ENCODE results near the gene FAM120A. TPM values are rescaled to one million over a fixed set of nuclear protein-coding genes. Genes with fewer than 3 reads are reported as not detected.

The FAM120A gene
- total RNA-seq, 2 experiments from 2014 or later: 116 to 117 TPM

DNA sequence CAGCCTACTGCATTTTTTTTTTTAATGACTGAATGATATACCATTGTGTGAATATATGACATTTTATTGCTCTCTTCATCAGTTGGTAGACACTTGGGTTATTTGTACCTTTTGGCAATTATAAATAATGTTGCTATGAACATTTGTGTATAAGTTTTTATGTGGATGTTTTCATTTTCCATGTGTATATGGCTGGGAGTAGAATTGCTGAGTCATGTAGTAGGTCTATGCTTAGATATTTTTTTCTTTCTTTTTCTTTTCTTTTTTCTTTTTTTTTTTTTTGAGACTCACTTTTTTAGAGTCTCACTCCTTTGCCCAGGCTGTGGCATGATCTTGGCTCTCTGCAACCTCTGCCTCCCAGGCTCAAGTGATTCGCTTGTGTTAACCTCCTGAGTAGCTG, 34.8 kb downstream of the FAM120A start:
- Mint-ChIP-seq H3K27me3 (no peaks in the 10 kb centered on the region), H3K4me1 (peaks cover 22% of the 10 kb centered on the region), H3K9me3 (no peaks in the 10 kb centered on the region), H3K36me3 (peaks cover 43% of the 10 kb centered on the region), H3K27ac (peak overlapping the region; percentile 32), H3K4me3 (no peak overlapping the region)
- POLR2A ChIA-PET: no interaction called here
- ATAC-seq (ENCODE audit: low read depth) (no peak), DNase-seq (no peak)

DNA sequence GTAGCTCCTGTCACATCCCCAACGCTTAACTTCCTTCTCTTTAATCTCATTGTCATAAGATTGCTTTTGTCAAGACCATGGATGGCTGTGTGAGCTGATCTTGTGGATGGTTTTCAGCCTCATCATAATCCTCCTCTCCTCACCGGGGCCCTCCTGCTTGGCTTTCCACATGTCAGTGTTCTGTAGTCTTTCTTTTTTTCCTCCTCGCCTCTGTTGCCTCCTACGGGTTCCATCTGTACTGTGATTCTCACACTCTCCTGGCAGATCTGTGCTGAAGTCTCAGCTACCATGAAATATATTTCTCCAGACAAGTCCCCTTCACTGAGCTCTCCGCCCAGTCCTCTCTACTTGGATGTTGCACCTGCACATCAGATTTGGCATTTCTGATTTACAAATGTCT, 36.8 kb downstream of the FAM120A start:
- Mint-ChIP-seq H3K27ac (no peak overlapping the region), H3K9me3 (no peaks in the 10 kb centered on the region), H3K4me3 (no peak overlapping the region), H3K4me1 (peaks cover 24% of the 10 kb centered on the region), H3K27me3 (no peaks in the 10 kb centered on the region), H3K36me3 (peaks cover 40% of the 10 kb centered on the region)
- DNase-seq (no peak), ATAC-seq (ENCODE audit: low read depth) (no peak)
- POLR2A ChIA-PET: no interaction called here

DNA sequence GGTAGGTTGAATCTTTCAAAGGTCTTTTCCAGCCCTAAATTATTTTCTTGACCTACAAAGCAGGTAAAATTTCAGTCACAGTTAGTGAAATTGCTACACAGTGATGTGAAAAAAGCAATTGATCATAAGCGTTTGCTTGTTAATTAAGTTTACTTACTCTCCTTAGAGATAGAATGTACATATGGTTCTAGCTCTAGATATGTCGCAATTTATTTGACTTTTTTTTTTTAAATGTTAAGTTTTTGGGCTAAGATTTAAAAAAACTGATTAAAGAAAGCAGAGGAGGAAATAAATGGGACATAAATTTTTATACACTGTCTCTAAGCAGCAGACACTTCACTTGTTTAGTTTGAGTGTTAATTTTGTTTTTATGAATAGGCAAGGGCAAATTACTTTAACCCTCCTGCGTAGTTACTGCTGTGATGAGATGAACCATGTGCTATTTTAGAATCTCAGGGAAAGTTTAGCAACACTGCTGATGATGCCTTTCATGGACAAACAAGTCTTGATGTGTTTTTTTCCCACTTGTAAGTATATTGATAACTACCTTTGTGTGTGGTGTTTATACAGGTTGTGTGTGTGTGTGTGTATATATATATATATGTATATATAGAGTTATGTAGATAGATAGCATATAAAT, 40.2 kb downstream of the FAM120A start:
- Mint-ChIP-seq H3K27ac (no peak overlapping the region), H3K4me1 (peaks cover 20% of the 10 kb centered on the region), H3K27me3 (no peaks in the 10 kb centered on the region), H3K36me3 (peaks cover 35% of the 10 kb centered on the region), H3K4me3 (no peak overlapping the region), H3K9me3 (no peaks in the 10 kb centered on the region)
- no peak for ATAC-seq (ENCODE audit: low read depth)
- POLR2A ChIA-PET: no interaction called here
- no peak for DNase-seq

DNA sequence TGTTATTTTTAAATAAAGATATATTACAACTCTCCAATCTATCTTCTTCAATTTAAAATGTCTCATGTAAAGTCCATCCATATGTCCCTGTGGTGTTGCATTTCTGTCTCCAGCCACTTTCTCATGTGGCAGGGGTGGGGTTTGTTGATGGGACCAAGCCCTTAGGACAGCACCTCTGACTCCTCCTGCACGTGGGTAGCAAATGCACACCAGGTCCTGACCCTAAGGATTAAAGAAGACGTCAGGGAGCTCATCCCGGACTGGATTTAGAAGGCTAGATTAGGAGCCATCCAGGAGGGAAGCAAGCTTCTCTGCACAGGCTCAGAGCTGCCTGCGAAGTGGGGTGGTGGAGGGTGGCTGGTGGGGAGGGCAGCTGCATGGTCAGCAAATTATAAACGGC, 40.8 kb downstream of the FAM120A start:
- ATAC-seq (ENCODE audit: low read depth): no peak
- Mint-ChIP-seq H3K27me3 (no peaks in the 10 kb centered on the region), H3K9me3 (no peaks in the 10 kb centered on the region), H3K4me1 (peaks cover 18% of the 10 kb centered on the region), H3K4me3 (no peak overlapping the region), H3K27ac (no peak overlapping the region), H3K36me3 (peaks cover 35% of the 10 kb centered on the region)
- POLR2A ChIA-PET: no interaction called here
- no peak for DNase-seq

DNA sequence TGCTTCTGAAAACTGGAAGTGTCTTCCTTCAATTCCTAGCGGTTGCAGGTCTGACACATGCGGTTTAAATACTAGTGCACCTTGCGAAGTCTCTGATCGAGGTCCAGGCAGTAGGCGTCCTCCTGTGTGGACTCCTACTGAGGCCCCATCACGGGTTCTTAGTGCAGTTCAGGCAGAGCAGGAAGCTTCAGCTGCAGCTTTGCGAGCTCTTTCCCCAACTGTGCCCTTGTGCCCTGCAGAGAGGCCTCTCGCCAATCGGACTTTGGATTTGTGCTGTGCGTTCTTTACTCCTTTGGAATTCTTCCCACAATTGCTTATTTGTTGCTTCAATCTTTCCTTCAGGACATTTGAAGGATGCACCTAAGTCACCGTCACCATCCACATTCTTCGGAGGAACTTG, 42.5 kb downstream of the FAM120A start:
- POLR2A ChIA-PET: no interaction called here
- DNase-seq (no peak), ATAC-seq (ENCODE audit: low read depth) (no peak)
- Mint-ChIP-seq H3K9me3 (no peaks in the 10 kb centered on the region), H3K36me3 (peaks cover 34% of the 10 kb centered on the region), H3K4me1 (peaks cover 8% of the 10 kb centered on the region), H3K27me3 (no peaks in the 10 kb centered on the region), H3K4me3 (no peak overlapping the region), H3K27ac (no peak overlapping the region)

DNA sequence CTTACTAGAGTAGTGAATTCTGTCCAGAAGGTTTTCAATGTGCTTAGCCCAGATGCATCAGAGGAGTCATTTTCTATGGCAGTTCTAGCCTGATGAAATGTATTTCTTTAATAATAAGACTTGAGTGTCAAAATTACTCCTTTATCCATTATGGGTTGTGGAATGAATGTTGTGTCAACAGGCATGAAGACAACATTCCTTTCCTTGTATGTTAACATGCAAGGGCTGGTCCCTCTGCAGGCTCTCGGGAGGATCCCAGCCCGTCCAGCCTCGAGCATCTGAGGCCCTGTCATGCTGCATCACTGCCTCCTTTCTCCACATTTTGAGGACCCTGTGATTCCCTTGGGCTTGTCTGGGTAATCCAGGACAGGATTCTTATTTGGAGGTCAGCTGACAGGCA, 44.8 kb downstream of the FAM120A start:
- Mint-ChIP-seq H3K27ac (no peak overlapping the region), H3K36me3 (peaks cover 45% of the 10 kb centered on the region), H3K4me1 (peaks cover 20% of the 10 kb centered on the region), H3K9me3 (no peaks in the 10 kb centered on the region), H3K27me3 (no peaks in the 10 kb centered on the region), H3K4me3 (no peak overlapping the region)
- POLR2A ChIA-PET: interaction anchor here (1.2 kb wide), 1 partner anchor 43 kb away, joined by 3 read pairs; the partner anchor contains the start of gene FAM120AOS
- ATAC-seq (ENCODE audit: low read depth) (no peak), DNase-seq (no peak)

DNA sequence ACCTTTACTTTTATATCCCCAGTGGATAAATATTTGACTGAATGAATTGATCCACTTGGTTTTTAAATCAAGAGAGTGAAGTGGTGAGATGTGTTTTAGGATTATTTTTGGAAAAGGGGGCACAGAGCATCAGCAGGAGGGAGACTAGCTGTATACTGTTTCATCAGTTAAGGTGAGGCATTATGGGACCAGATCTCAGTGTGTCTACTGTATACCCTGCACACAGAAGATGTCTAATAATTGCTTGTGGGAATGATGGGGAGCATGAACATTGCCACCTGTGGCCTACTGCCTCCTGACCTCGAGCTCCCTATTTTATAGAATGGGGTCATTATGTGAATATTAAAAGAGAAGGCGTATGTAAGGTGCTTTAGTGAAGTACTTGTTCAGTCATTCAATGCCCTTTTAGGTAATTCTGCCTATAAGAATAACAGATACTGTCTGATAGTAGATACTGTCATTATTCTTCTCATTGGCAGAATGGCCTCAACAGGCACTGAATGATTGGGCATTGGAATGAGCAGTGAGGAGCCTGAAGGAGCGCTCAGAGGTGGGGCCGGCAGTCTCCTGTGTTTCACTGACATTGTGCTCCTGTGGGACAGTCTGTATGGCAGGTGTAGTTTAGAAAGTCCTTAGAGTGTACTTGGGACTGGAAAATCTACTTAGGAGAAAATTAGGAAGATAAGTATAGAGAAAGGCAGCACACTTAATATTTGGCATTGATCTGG, 49.2 kb downstream of the FAM120A start:
- POLR2A ChIA-PET: no interaction called here
- Mint-ChIP-seq H3K4me1 (peaks cover 32% of the 10 kb centered on the region), H3K36me3 (peaks cover 59% of the 10 kb centered on the region), H3K27ac (peak overlapping the region; percentile 86), H3K27me3 (no peaks in the 10 kb centered on the region), H3K4me3 (peak overlapping the region; percentile 80), H3K9me3 (no peaks in the 10 kb centered on the region)
- DNase-seq (no peak), ATAC-seq (ENCODE audit: low read depth) (no peak)

DNA sequence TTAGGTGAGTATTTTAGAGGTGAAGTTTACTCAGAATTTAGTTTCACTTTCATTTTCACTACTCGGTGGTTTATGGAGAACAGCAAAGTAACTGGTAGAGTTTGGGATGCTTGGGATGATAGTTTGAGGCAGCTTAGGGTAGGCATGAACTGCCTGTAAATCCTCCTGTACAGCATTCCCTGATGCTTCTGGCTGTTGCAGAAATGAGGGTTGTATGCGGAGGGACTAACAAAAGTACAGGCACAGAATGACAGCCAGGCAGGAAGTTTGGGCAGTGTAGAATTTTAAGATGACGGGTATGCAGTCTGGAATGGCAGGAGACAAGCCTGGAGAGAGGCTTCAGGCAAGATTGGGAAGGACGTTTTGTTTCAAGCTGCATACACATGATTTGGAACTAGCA, 49.9 kb downstream of the FAM120A start:
- POLR2A ChIA-PET: no interaction called here
- Mint-ChIP-seq H3K9me3 (no peaks in the 10 kb centered on the region), H3K27ac (peak overlapping the region; percentile 86), H3K4me3 (peak overlapping the region; percentile 80), H3K4me1 (peaks cover 35% of the 10 kb centered on the region), H3K36me3 (peaks cover 62% of the 10 kb centered on the region), H3K27me3 (no peaks in the 10 kb centered on the region)
- DNase-seq (no peak), ATAC-seq (ENCODE audit: low read depth) (peak; percentile 54)

DNA sequence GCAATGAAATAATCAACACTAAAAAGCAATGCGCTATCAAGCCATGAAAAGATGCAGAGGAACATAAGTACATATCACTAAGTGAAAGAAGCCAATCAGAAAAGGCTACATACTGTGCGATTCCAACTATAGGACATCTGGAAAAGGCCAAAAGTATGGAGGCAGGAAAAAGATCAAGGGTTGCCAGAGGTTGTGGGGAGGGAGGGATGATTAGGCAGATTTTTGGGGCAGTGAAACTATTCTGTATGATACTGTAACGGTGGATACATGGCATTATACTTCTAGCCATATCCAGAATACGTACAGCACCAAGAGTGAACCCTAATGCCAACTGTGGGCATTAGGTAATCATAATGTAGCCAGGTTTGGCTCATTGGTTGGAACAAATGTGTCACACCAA, 51.9 kb downstream of the FAM120A start:
- DNase-seq: no peak
- POLR2A ChIA-PET: no interaction called here
- no peaks in the 10 kb centered on the region for H3K9me3 Mint-ChIP-seq
- no peak overlapping the region for H3K27ac Mint-ChIP-seq
- ATAC-seq (ENCODE audit: low read depth): no peak
- H3K36me3 Mint-ChIP-seq: peaks cover 57% of the 10 kb centered on the region
- no peak overlapping the region for H3K4me3 Mint-ChIP-seq
- H3K27me3 Mint-ChIP-seq: no peaks in the 10 kb centered on the region
- peaks cover 43% of the 10 kb centered on the region for H3K4me1 Mint-ChIP-seq

DNA sequence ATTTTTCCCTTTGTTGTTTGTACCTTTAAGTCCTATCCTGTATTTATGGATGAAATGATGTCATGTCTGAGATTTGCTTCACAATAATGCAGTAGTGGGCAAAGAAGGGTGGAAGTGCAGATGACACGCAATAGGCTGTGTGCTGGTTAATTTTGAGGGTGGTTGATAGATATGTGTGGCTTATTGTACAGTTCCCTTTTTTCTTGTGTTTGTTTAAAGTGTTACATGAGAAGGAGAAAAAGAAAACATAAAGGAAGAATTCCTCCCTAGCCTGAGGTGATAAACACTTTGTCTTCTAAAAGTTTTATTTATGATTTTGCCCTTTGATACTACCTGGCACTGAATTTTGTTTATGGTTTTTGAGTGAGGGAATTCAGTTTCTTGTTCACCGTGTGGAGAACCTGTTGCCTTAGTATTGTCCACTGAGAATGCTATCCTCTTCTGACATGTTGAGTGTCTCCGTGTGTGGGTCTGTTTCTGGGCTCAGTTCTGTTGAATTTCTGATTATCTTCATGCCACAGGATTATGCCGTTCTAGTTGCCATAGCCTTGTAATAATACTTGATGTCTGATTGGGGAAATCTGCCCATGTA, 54.2 kb downstream of the FAM120A start:
- Mint-ChIP-seq H3K9me3 (no peaks in the 10 kb centered on the region), H3K4me3 (no peak overlapping the region), H3K27ac (no peak overlapping the region), H3K4me1 (peaks cover 40% of the 10 kb centered on the region), H3K27me3 (no peaks in the 10 kb centered on the region), H3K36me3 (peaks cover 44% of the 10 kb centered on the region)
- no peak for DNase-seq
- ATAC-seq (ENCODE audit: low read depth): no peak
- POLR2A ChIA-PET: no interaction called here

DNA sequence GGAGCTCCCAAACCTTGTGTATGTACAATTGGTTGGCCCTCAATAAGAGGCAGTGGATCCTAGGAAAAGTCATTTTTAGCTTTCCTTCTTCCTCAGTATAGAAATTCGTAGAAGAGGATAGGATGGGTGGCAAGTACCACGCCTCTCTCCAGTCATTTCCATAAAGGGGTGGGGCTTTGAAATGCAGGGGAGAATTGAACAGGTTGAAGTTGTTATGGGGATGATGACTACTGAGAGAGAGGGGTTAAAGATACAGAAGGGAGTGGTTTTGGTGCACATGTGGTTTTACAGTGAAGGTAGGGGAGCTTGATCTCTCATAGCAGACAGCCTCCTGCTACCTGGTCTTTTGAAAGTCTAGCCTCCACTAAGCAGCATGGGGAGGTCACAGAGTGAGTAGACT, 56.3 kb downstream of the FAM120A start:
- Mint-ChIP-seq H3K4me1 (peaks cover 31% of the 10 kb centered on the region), H3K27ac (no peak overlapping the region), H3K36me3 (peaks cover 30% of the 10 kb centered on the region), H3K9me3 (no peaks in the 10 kb centered on the region), H3K27me3 (no peaks in the 10 kb centered on the region), H3K4me3 (no peak overlapping the region)
- POLR2A ChIA-PET: interaction anchor here (0.9 to 1.3 kb wide), 2 partner anchors 18 to 59 kb away, joined by 3 read pairs; no protein-coding TSS in a partner anchor
- no peak for DNase-seq
- no peak for ATAC-seq (ENCODE audit: low read depth)

DNA sequence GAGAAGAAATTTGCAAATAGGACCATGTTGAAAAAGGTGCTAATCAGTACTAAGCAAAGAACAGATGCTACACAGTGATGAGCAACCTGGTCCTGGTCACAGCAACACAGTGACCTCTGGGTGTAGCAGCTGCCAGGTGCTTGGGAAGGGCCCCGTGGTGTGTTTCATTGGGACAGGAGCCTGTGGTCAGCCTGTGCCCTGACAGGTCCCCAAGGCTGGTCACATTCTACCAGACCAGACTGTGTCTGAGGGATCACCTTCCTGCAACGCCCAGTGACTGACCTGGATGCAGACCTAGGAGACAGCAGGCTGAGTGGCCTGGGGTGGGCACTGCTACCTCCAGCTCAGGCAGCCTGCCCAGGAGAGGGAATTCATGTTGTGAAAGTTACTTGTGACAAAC, 56.7 kb downstream of the FAM120A start:
- no peak for ATAC-seq (ENCODE audit: low read depth)
- Mint-ChIP-seq H3K27ac (no peak overlapping the region), H3K36me3 (peaks cover 27% of the 10 kb centered on the region), H3K4me3 (no peak overlapping the region), H3K27me3 (no peaks in the 10 kb centered on the region), H3K9me3 (no peaks in the 10 kb centered on the region), H3K4me1 (peaks cover 31% of the 10 kb centered on the region)
- POLR2A ChIA-PET: interaction anchor here (0.9 to 1.3 kb wide), 2 partner anchors 18 to 58 kb away, joined by 3 read pairs; no protein-coding TSS in a partner anchor
- no peak for DNase-seq

DNA sequence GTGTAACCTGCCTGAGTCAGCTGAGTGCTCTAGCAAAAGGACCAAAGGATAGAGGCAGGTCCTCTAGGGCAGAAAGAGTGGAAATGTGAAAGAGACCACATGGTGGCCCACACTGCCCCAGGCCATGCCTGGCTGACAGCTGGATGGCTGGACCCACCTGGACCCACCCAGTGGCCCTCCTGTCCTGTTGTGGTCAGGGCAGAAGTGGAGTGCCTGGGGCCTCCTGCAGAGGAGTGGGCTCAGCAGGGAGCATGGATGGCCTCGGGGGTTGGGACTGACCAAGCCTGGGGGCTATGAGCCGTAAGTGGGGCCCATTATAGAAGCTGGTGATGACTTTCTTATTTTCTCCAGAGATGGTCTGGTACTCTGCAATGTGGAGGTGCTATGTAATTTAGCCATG, 57.6 kb downstream of the FAM120A start:
- Mint-ChIP-seq H3K4me1 (peaks cover 30% of the 10 kb centered on the region), H3K9me3 (no peaks in the 10 kb centered on the region), H3K4me3 (no peak overlapping the region), H3K27me3 (no peaks in the 10 kb centered on the region), H3K36me3 (peaks cover 25% of the 10 kb centered on the region), H3K27ac (no peak overlapping the region)
- DNase-seq (no peak), ATAC-seq (ENCODE audit: low read depth) (no peak)
- POLR2A ChIA-PET: no interaction called here

DNA sequence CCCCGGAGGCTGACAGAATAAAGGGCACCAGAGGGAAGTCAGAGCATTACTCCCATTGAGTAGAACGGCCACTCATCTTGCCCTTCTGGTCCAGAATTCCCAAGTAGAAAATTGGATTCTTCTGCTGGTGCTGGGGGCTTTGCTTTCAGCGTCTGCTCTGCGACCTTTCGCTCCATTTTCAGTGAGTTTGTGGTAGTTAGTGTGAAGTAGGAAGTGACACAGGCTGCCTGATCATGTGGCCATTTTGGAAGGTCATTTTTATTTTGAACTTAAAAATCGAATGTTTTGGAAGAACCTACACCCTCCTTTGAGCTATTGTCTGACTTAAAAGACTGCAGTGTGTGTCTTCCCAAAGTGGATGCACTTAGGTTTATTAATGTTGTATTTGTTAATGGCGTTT, 58.6 kb downstream of the FAM120A start:
- DNase-seq: no peak
- no peak overlapping the region for H3K27ac Mint-ChIP-seq
- ATAC-seq (ENCODE audit: low read depth): no peak
- H3K4me3 Mint-ChIP-seq: no peak overlapping the region
- POLR2A ChIA-PET: no interaction called here
- H3K27me3 Mint-ChIP-seq: no peaks in the 10 kb centered on the region
- peaks cover 24% of the 10 kb centered on the region for H3K4me1 Mint-ChIP-seq
- H3K36me3 Mint-ChIP-seq: peaks cover 19% of the 10 kb centered on the region
- no peaks in the 10 kb centered on the region for H3K9me3 Mint-ChIP-seq
